Activated CD4-positive, CD25-positive, alpha-beta regulatory T cell treated with anti-CD3 and anti-CD28 coated beads, Interleukin-2, amount 50 U/mL, for 16 hours (primary cell): ENCODE results near the gene TMEM266.

Experiments used
- DNase-seq: peaks from one replicate; pipeline ENCODE4 v3.0.0-alpha.2; 2020; ENCODE audit warnings: low read depth, low spot score

The TMEM266 gene

GRCh38 chr15:76070192-76070591, 10.4 kb downstream of the TMEM266 start:
- no peak for DNase-seq

- no peak for DNase-seq
These were observed 11.3 kb downstream of the TMEM266 start for GRCh38 chr15:76070921-76071635.

GRCh38 chr15:76071806-76072205, 12.0 kb downstream of the TMEM266 start:
- no peak for DNase-seq

- no peak for DNase-seq
These were observed 13.8 kb downstream of the TMEM266 start for GRCh38 chr15:76073554-76073953.

GRCh38 chr15:76075046-76075445, 15.3 kb downstream of the TMEM266 start:
- no peak for DNase-seq

- DNase-seq = no peak
These were observed 18.6 kb downstream of the TMEM266 start for GRCh38 chr15:76078285-76078877.

GRCh38 chr15:76084256-76084655, 24.5 kb downstream of the TMEM266 start:
- DNase-seq = no peak

- no peak for DNase-seq
These were observed 38.9 kb downstream of the TMEM266 start for GRCh38 chr15:76098685-76099084.

- DNase-seq = no peak
These were observed 39.6 kb downstream of the TMEM266 start for GRCh38 chr15:76099388-76099787.

- DNase-seq = no peak
These were observed 40.6 kb downstream of the TMEM266 start for GRCh38 chr15:76100361-76100760.

- no peak for DNase-seq
These were observed 41.9 kb downstream of the TMEM266 start for GRCh38 chr15:76101655-76102054.

- DNase-seq = no peak
These were observed 45.6 kb downstream of the TMEM266 start for GRCh38 chr15:76105391-76105790.

- no peak for DNase-seq
These were observed 46.1 kb downstream of the TMEM266 start for GRCh38 chr15:76105911-76106310.

GRCh38 chr15:76107169-76107568, 47.4 kb downstream of the TMEM266 start:
- DNase-seq = no peak

GRCh38 chr15:76108021-76108723, 48.4 kb downstream of the TMEM266 start:
- DNase-seq = no peak

GRCh38 chr15:76109046-76109445, 49.3 kb downstream of the TMEM266 start:
- no peak for DNase-seq

GRCh38 chr15:76114561-76114960, 54.8 kb downstream of the TMEM266 start:
- no peak for DNase-seq

- no peak for DNase-seq
These were observed 56.5 kb downstream of the TMEM266 start for GRCh38 chr15:76116138-76116885.

GRCh38 chr15:76117181-76117580, 57.4 kb downstream of the TMEM266 start:
- DNase-seq = no peak

GRCh38 chr15:76118767-76119166, 59.0 kb downstream of the TMEM266 start:
- no peak for DNase-seq

GRCh38 chr15:76123031-76123430, 63.2 kb downstream of the TMEM266 start:
- DNase-seq = no peak

GRCh38 chr15:76127169-76127568, 67.4 kb downstream of the TMEM266 start:
- no peak for DNase-seq
